ENCODE data around the gene FAM114A1.
"Not testable (repeated sequence)": the region's sequence is repeated elsewhere in the genome, so short reads cannot be mapped to it uniquely, and the experiment has no call there.

The FAM114A1 gene

DNA sequence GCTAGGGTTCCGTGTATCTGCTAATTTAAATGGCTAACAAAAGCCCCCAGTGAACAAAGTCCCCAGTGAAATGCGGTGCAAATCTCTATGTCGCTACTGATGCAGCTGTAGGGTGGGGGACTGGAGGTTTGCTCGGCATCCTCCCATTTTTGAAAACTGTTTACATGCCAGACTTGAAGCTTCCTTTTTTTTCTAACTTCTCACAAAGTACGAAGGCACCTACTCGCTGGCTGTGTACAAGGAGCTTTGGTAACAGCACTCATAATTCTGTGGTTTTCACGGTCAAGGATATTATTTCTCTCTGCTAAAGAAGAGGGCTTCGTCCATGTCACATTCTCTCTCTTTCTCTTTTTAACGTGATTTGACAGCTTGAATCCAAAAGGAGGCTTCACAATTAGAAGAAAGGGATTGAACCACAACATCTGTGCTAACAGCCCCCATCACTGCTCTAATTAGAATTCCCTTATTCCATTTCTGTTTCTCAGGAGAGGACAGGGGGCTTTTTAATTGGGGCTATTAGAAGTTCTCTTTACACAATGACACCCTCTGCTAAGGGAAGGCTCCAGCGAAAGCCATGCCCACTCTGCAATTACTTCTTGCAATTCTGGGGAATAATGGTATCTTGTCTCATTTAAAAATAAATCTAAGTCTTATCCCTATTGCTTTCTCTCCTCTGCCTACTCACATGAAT is 117.9 kb downstream of the FAM114A1 start:
- H2AFZ ChIP-seq (ENCODE audit: low read length, unreplicated experiment): no peak overlapping the region
- H3K27ac ChIP-seq (ENCODE audit: low read depth, low read length): no peak overlapping the region
- H3K4me3 ChIP-seq (ENCODE audit: low read depth, low read length): no peak overlapping the region
- H3K27me3 ChIP-seq (ENCODE audit: insufficient read depth, low read length): no peaks in the 10 kb centered on the region
- no peaks in the 10 kb centered on the region for H3K79me2 ChIP-seq (ENCODE audit: control insufficient read depth, insufficient read depth, low read length, unreplicated experiment)
- H3K4me1 ChIP-seq (ENCODE audit: control insufficient read depth, insufficient read depth, low read length, unreplicated experiment): peaks cover 53% of the 10 kb centered on the region
- no peaks in the 10 kb centered on the region for H3K36me3 ChIP-seq (ENCODE audit: insufficient read depth, low read length)

GRCh38 chr4:38987491-38987890 is 119.9 kb downstream of the FAM114A1 start:
- H3K27me3 ChIP-seq (ENCODE audit: insufficient read depth, low read length): no peaks in the 10 kb centered on the region
- H3K36me3 ChIP-seq (ENCODE audit: insufficient read depth, low read length): no peaks in the 10 kb centered on the region
- H3K4me1 ChIP-seq (ENCODE audit: control insufficient read depth, insufficient read depth, low read length, unreplicated experiment): peaks cover 35% of the 10 kb centered on the region
- no peak overlapping the region for H2AFZ ChIP-seq (ENCODE audit: low read length, unreplicated experiment)
- no peaks in the 10 kb centered on the region for H3K79me2 ChIP-seq (ENCODE audit: control insufficient read depth, insufficient read depth, low read length, unreplicated experiment)
- H3K4me3 ChIP-seq (ENCODE audit: low read depth, low read length): no peak overlapping the region
- no peak overlapping the region for H3K27ac ChIP-seq (ENCODE audit: low read depth, low read length)

DNA sequence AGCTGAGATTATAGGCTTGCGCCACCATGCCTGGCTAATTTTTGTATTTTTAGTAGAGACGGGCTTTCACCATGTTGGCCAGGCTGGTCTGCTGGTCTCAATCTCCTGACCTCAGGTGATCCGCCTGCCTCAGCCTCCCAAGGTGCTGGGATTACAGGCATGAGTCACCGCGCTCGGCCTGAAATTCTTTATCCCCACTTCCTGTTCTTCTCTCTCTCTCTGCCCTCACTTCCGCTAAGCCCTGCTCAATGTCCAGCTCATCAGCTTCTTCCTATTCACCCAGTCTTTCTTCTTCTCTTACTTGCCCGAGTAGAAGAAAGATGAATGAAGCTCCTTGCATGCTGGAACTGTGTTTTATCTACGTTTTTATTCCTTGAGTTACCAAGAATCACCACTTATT is 120.7 kb downstream of the FAM114A1 start:
- not testable (repeated sequence) for H2AFZ ChIP-seq (ENCODE audit: low read length, unreplicated experiment); H3K36me3 ChIP-seq (ENCODE audit: insufficient read depth, low read length); H3K4me3 ChIP-seq (ENCODE audit: low read depth, low read length); H3K27me3 ChIP-seq (ENCODE audit: insufficient read depth, low read length); H3K27ac ChIP-seq (ENCODE audit: low read depth, low read length); H3K79me2 ChIP-seq (ENCODE audit: control insufficient read depth, insufficient read depth, low read length, unreplicated experiment)
- peaks cover 27% of the 10 kb centered on the region for H3K4me1 ChIP-seq (ENCODE audit: control insufficient read depth, insufficient read depth, low read length, unreplicated experiment)

DNA sequence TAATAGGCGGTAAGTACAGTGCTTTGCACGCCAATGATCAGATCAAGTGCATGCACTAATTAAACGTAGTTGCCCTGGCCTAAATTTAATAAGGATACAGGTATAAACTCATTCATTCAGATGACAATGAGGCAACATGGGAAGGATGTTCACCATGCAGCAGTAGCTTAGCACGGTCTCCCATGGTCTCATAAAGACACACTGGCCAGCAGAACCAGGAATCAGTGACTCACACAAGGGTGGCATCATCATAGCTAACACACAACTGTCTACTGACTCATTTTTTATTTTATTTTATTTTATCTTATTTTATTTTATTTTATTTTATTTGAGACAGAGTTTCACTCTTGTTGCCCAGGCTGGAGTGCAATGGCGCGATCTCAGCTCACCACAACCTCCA is 121.9 kb downstream of the FAM114A1 start:
- Histone ChIP-seq H3K27me3 (ENCODE audit: insufficient read depth, low read length) (no peaks in the 10 kb centered on the region), H3K36me3 (ENCODE audit: insufficient read depth, low read length) (no peaks in the 10 kb centered on the region), H3K4me1 (ENCODE audit: control insufficient read depth, insufficient read depth, low read length, unreplicated experiment) (peaks cover 17% of the 10 kb centered on the region), H3K79me2 (ENCODE audit: control insufficient read depth, insufficient read depth, low read length, unreplicated experiment) (no peaks in the 10 kb centered on the region), H2AFZ (ENCODE audit: low read length, unreplicated experiment) (no peak overlapping the region), H3K27ac (ENCODE audit: low read depth, low read length) (no peak overlapping the region), H3K4me3 (ENCODE audit: low read depth, low read length) (no peak overlapping the region)

DNA sequence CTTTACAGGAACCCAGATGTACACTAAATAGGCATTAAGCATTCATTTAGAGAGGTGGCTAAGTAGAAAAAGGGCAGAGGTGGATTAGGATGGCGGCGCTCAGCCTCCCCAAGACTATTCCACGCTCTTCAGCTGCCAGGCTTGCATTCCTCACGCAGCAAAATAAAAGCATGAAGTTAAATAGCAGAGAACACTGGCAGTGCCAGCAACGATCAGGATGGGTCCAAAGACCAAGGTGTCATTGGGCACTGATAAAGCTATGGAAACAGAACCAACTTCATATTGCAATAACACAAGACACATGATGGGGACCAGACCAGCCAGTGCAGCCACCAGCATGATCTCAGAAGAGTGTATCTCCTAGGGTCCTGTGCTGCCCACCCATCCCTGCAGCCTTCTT is 122.6 kb downstream of the FAM114A1 start:
- Histone ChIP-seq H3K27me3 (ENCODE audit: insufficient read depth, low read length) (no peaks in the 10 kb centered on the region), H3K79me2 (ENCODE audit: control insufficient read depth, insufficient read depth, low read length, unreplicated experiment) (no peaks in the 10 kb centered on the region), H3K36me3 (ENCODE audit: insufficient read depth, low read length) (no peaks in the 10 kb centered on the region), H2AFZ (ENCODE audit: low read length, unreplicated experiment) (no peak overlapping the region), H3K4me1 (ENCODE audit: control insufficient read depth, insufficient read depth, low read length, unreplicated experiment) (peaks cover 12% of the 10 kb centered on the region), H3K27ac (ENCODE audit: low read depth, low read length) (no peak overlapping the region), H3K4me3 (ENCODE audit: low read depth, low read length) (no peak overlapping the region)

DNA sequence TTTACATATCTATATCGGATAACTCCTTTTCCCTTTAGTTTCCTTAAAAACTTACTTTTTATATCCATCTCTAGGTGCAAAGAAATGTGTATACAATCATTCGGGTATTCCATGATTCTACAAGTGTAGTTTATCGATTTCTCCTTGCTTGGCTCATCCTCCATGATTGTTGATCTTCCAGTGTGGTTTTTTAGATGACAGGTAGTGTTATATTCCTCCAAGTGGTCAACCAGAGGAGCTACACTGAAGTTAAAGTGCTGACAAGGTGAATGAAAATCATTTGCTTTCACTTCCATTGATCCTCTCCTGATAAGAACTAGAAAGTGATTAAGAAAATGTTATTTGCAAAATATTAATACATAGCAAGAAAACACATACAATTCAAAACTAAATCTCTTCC is 126.1 kb downstream of the FAM114A1 start:
- Histone ChIP-seq H3K79me2 (ENCODE audit: control insufficient read depth, insufficient read depth, low read length, unreplicated experiment) (no peaks in the 10 kb centered on the region), H3K4me1 (ENCODE audit: control insufficient read depth, insufficient read depth, low read length, unreplicated experiment) (peaks cover 6% of the 10 kb centered on the region), H3K4me3 (ENCODE audit: low read depth, low read length) (no peak overlapping the region), H3K36me3 (ENCODE audit: insufficient read depth, low read length) (no peaks in the 10 kb centered on the region), H2AFZ (ENCODE audit: low read length, unreplicated experiment) (no peak overlapping the region), H3K27me3 (ENCODE audit: insufficient read depth, low read length) (no peaks in the 10 kb centered on the region), H3K27ac (ENCODE audit: low read depth, low read length) (no peak overlapping the region)

DNA sequence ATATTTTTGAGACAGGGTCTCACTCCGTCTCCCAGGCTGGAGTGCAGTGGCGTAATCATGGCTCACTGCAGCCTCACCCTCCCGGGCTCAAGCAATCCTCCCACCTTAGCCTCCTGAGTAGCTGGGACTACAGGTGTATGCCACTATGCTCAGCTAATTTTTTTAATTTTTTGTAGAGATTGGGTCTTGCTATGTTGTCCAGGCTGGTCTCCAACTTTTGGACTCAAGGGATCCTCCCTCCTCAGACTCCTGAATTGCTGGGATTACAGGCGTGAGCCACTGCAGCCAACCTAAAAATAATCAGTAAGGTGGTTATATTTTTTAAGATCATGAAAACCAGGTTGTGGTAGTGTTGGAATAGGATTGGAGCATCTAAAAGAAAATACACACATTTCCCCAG is 126.5 kb downstream of the FAM114A1 start:
- no peak overlapping the region for H3K4me3 ChIP-seq (ENCODE audit: low read depth, low read length)
- H3K27ac ChIP-seq (ENCODE audit: low read depth, low read length): no peak overlapping the region
- H3K4me1 ChIP-seq (ENCODE audit: control insufficient read depth, insufficient read depth, low read length, unreplicated experiment): peaks cover 4% of the 10 kb centered on the region
- no peaks in the 10 kb centered on the region for H3K36me3 ChIP-seq (ENCODE audit: insufficient read depth, low read length)
- H2AFZ ChIP-seq (ENCODE audit: low read length, unreplicated experiment): no peak overlapping the region
- H3K27me3 ChIP-seq (ENCODE audit: insufficient read depth, low read length): no peaks in the 10 kb centered on the region
- H3K79me2 ChIP-seq (ENCODE audit: control insufficient read depth, insufficient read depth, low read length, unreplicated experiment): no peaks in the 10 kb centered on the region
